Measurements from ENCODE around the gene FABP7.
A peak's percentile ranks its signal among the peaks of the same experiment; 100 is the strongest.

The FABP7 gene

GRCh38 chr6:122758927-122759334 is 20.6 kb upstream of the FABP7 start:
- DNase-seq (ENCODE audit: low spot score): no peak

- no peak for DNase-seq (ENCODE audit: low spot score)
These were observed 19.2 kb upstream of the FABP7 start for GRCh38 chr6:122760330-122760729.

GRCh38 chr6:122766256-122766655 is 13.3 kb upstream of the FABP7 start:
- DNase-seq (ENCODE audit: low spot score): no peak

GRCh38 chr6:122770835-122771601 is 8.5 kb upstream of the FABP7 start:
- DNase-seq (ENCODE audit: low spot score): no peak

GRCh38 chr6:122772724-122773415 is 6.6 kb upstream of the FABP7 start:
- DNase-seq (ENCODE audit: low spot score): no peak

- DNase-seq (ENCODE audit: low spot score): no peak
These were observed 3.5 kb upstream of the FABP7 start for GRCh38 chr6:122775975-122776374.

- no peak for DNase-seq (ENCODE audit: low spot score)
These were observed 1.2 kb upstream of the FABP7 start for GRCh38 chr6:122778302-122778701.

GRCh38 chr6:122778985-122779661 is 393 bp upstream of the FABP7 start:
- no peak for DNase-seq (ENCODE audit: low spot score)

GRCh38 chr6:122780114-122780513 is 598 bp downstream of the FABP7 start:
- DNase-seq (ENCODE audit: low spot score): no peak

- no peak for DNase-seq (ENCODE audit: low spot score)
These were observed 2.2 kb downstream of the FABP7 start for GRCh38 chr6:122781716-122782115.

- DNase-seq (ENCODE audit: low spot score): no peak
These were observed 3.9 kb downstream of the FABP7 start for GRCh38 chr6:122783401-122783800.

GRCh38 chr6:122785891-122786290 is 6.4 kb downstream of the FABP7 start:
- no peak for DNase-seq (ENCODE audit: low spot score)

- no peak for DNase-seq (ENCODE audit: low spot score)
These were observed 8.2 kb downstream of the FABP7 start for GRCh38 chr6:122787721-122788120.

- DNase-seq (ENCODE audit: low spot score): no peak
These were observed 8.7 kb downstream of the FABP7 start for GRCh38 chr6:122788208-122788607.

- no peak for DNase-seq (ENCODE audit: low spot score)
These were observed 9.2 kb downstream of the FABP7 start for GRCh38 chr6:122788663-122789181.

- peak; percentile 77 for DNase-seq (ENCODE audit: low spot score)
These were observed 9.9 kb downstream of the FABP7 start, which contains the start of gene SMPDL3A for GRCh38 chr6:122789182-122790027. Gene SMPDL3A, plus strand, starts transcription at chr6:122789258. Its CDS starts 89 bp downstream, at chr6:122789347.

- DNase-seq (ENCODE audit: low spot score): no peak
These were observed 10.5 kb downstream of the FABP7 start for GRCh38 chr6:122790028-122790422.

- DNase-seq (ENCODE audit: low spot score): peak; percentile 18
These were observed 11.2 kb downstream of the FABP7 start for GRCh38 chr6:122790423-122791309.

- DNase-seq (ENCODE audit: low spot score): no peak
These were observed 11.8 kb downstream of the FABP7 start for GRCh38 chr6:122791310-122791679.

- DNase-seq (ENCODE audit: low spot score): no peak
These were observed 13.2 kb downstream of the FABP7 start for GRCh38 chr6:122792766-122793165.

GRCh38 chr6:122797537-122797936 is 18.0 kb downstream of the FABP7 start:
- DNase-seq (ENCODE audit: low spot score): no peak

Measured in SW480 (cell line).